Amygdala (tissue), 56 donors: ENCODE results near the gene CADPS.
A peak's percentile ranks its signal among the peaks of the same experiment; 100 is the strongest.

Source experiments
- DNase-seq, 56 donors: peaks; one replicate each; lab custom pipeline; 2025; lab: John Stamatoyannopoulos, UW

The CADPS gene

DNA sequence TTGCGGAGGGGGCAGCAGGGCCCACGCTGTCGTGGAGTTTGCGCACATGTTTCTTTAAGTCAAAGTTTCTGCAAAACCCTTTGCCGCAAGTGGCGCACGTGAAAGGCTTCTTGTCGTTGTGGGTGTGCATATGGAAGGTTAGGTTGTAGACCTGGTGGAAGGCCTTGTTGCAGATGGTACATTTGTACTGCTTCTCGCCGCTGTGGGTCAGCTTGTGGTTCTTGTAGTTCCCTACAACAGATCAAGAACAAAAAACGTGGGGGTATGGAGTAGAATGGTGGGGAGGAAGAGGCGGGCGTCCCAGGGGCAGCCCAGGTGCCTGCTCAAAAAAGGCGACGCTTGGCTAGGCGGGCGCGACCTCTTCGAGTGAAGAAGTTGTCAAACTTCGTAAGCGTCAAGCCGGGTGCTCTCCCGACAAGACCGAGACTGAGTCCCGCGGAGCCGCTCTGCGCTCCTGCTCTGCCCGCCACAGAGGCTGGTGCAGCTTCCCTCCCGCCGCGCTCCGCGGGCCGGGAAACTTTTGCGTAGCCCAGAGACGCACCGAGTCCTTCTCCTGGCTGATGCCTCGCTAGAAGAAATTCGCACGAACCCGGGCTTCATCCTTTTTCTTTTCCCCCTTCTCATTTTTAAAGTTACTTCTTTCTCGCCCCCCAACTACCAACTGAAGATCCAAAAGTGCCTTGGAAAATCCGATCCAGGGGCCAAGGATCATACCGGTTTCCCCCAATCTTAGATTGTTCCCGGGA lies 504.9 kb downstream of the CADPS start:
- peak in 2 of 56 donors; percentile 17 to 18 for DNase-seq

DNA sequence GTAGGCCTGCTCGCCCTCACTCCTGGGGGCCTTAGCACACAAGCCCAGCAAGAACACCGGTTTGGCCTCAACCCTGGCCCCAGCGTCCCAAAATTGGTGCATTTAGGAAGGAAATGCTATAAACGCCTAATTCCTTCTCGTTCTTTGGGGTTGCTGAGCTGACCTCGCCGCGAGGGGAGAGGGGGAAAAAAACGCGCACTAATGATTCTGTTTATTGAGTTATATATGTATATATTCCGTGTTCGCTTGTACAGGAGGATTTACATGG lies 505.8 kb downstream of the CADPS start:
- no peak for DNase-seq

GRCh38 chr3:62368705-62369475 lies 506.3 kb downstream of the CADPS start:
- peak in 7 of 56 donors; percentile 14 to 59 (median 39) for DNase-seq

- no peak for DNase-seq
These were observed 506.9 kb downstream of the CADPS start for GRCh38 chr3:62368290-62368704.

DNA sequence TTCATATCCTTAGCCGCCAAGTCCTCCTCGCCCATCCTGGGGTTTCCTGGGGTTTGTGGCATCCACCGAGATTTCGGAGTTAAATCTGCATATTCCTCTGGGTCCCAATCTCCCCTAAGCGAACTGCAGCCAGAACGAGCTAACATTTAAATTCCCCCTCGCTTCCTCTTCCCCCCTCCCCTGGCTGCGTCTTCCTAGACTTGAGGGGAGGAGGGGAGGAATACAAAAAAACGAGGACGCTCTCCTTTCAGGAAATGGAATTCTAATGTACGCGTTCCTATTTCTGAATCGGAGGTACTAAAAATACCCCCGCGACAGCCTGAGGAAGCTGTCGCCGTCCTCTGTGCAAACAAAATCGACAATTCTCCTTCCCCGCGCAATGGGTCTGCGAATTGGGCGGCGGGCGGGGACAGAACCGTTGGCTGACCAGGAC lies 507.4 kb downstream of the CADPS start:
- no peak for DNase-seq

GRCh38 chr3:62366126-62366484 lies 509.1 kb downstream of the CADPS start:
- DNase-seq = no peak

DNA sequence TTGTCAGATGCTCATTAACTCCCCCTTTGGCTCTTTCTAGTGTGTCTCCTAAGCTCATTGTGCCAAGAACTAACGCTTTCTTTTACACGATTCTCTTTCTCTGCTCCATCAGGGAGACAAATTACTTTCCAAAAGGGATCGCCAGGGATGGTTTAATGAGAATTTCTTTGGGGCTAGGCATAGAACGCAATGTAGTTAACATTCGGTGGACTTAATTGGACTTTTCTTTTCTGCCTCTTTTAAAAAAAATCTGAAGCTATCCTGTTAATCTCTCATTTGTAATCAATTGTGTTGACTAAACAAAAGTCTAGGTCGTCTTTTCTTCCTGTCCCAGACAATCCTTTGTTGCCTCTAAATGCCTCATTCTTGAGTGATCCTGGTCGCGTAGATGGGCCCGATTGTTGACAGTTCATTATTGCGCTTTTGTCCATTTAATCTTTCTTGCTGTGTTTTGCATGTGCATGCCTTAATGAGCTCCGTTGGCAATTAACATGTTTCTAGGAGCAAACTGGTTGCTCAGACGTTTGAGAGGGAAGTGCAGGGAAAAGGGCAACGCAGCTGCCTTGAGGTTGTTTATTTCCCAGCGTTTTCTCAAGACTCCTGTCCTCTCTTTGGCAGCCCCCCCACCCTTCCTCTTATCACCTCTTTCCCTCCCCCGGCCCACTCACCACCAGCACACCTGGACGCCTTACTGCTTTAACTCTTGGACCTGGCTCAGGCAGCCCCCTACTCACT lies 509.7 kb downstream of the CADPS start:
- peak in 5 of 56 donors; percentile 20 to 45 (median 33) for DNase-seq

GRCh38 chr3:62364191-62364590 lies 511.0 kb downstream of the CADPS start:
- DNase-seq = no peak

DNA sequence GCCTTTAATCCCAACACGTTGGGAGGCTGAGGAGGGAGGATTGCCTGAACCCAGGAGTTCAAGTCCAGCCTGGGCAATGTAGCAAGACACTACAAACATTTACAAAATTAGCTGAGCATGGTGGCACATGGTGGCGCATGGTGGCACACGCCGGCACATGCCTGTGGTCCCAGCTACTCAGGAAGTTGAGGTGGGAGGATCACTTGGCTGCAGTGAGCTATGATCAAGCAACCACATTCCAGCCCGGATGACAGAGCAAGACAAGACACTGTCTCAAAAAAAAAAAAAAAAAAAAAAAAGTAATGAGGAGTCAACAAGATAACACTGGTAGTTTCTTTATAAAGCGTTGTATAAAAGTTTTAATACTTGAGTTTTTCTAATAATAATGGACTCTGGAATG lies 511.9 kb downstream of the CADPS start:
- no peak for DNase-seq

- DNase-seq = no peak
These were observed 513.4 kb downstream of the CADPS start for GRCh38 chr3:62361824-62362223.

GRCh38 chr3:62361261-62361660 lies 514.0 kb downstream of the CADPS start:
- DNase-seq = no peak

DNA sequence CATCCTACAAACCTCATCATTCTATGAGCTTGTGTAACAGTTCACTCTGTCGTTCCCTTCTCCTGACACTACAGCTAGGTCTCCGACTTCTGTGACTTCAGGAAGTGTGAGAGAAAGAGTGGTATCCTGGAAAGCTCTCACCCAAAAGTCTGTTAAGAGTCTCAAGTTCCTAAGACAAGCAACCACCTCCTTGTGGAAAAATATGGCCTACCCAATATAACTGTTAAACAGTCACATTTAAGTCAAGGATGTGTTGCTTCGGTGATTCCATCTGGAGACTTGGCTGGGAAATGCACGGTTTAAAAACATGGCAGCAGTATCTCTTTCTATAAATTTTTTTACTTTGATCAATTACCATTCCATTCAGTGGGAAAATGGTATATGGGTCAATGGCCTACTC lies 515.7 kb downstream of the CADPS start:
- DNase-seq = no peak

DNA sequence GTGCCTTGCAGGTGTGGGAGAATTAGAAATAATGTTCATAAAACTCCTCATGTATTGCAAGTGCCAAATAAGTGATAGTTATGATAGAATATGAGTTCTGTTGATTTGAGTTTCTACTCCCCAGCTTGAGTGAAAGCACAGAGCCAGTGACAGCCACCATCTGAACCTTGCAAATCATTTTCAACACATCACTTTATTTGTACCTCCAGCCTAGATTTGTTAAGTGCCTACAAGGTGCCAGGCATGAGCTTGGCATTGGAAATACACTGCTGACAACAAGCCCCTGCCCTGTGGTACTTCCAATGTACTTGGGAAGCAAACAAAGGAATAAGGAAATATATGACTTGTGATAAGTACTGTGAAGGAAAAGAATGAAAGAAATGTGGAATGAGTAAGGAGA lies 518.9 kb downstream of the CADPS start:
- DNase-seq = no peak

DNA sequence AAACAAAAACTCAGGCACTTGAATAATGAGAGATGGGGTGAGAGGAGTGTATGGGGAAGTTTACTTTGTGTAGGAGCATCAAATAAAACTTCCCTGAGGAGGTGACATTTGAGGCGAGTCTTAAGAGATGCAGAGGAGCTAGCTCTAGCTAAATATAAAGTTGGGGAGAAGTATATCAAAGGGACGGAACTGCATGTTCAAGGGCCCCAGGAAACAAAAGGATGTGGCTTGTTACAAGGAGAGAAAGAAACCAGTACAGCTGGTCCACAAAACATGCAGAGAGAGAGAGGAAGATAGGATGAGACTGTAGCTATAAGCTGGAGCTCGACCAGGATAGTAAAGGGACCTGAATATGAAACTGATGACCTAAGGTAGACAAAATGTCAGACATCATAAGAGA lies 519.5 kb downstream of the CADPS start:
- no peak for DNase-seq
